HepG2 (cell line): Measurements from ENCODE around the gene OSBPL2. TPM values are rescaled to one million over a fixed set of nuclear protein-coding genes. Genes with fewer than 3 reads are reported as not detected.

Experiments
- CCDC6 ChIP-seq: sonication (generic); formaldehyde crosslinking; IDR thresholded peaks from 2 replicates; pipeline ENCODE4 v1.8.1; 2022; ENCODE audit warnings: mild to moderate bottlenecking, missing genetic modification reagents, moderate library complexity
- FOXP1 ChIP-seq, 2 experiments: fragments of 450-650 bp in 1 of 2; IDR thresholded peaks; 2 replicates each; pipeline ENCODE4 v1.6.1; 2017 to 2018; ENCODE audit warnings: antibody characterized with exemption in 1 of 2
- PCBP1 ChIP-seq: fragments of 200-400 bp; formaldehyde crosslinking; IDR thresholded peaks from 2 replicates; pipeline ENCODE4 v1.6.1; 2017; ENCODE audit warnings: mild to moderate bottlenecking, low read depth, low read length, borderline replicate concordance
- RAD21 ChIP-seq: fragments of 450-650 bp; formaldehyde crosslinking; IDR thresholded peaks from 2 replicates; pipeline ENCODE4 v1.5.0; 2020; ENCODE audit warnings: mild to moderate bottlenecking
- SAFB2 ChIP-seq: sonication (generic); formaldehyde crosslinking; IDR thresholded peaks from 2 replicates; pipeline ENCODE4 v1.5.1; 2020; ENCODE audit warnings: missing genetic modification reagents, low read depth, mild to moderate bottlenecking, borderline replicate concordance
- SMARCC2 ChIP-seq: fragments of 450-650 bp; IDR thresholded peaks from 2 replicates; pipeline ENCODE4 v1.6.1; 2017; ENCODE audit warnings: antibody characterized with exemption, mild to moderate bottlenecking
- SMYD3 ChIP-seq: sonication (generic); formaldehyde crosslinking; IDR thresholded peaks from 2 replicates; pipeline ENCODE4 v1.8.1; 2023; ENCODE audit warnings: mild to moderate bottlenecking, missing genetic modification reagents
- SRSF4 ChIP-seq: fragments of 200-400 bp; formaldehyde crosslinking; IDR thresholded peaks from one replicate; pipeline ENCODE4 v1.6.1; 2018; ENCODE audit warnings: mild to moderate bottlenecking, low read depth, low read length, moderate library complexity; ENCODE audit not compliant: poor library complexity, severe bottlenecking
- TSC22D2 ChIP-seq: sonication (generic); formaldehyde crosslinking; IDR thresholded peaks from 2 replicates; pipeline ENCODE4 v1.5.1; 2020; ENCODE audit warnings: missing genetic modification reagents, mild to moderate bottlenecking, borderline replicate concordance
- ZBTB10 ChIP-seq: sonication (generic); formaldehyde crosslinking; IDR thresholded peaks from 2 replicates; pipeline ENCODE4 v1.4.0; 2020; ENCODE audit warnings: missing genetic modification reagents, borderline replicate concordance
- ZFP37 ChIP-seq: sonication (generic); formaldehyde crosslinking; IDR thresholded peaks from 2 replicates; pipeline ENCODE4 v1.4.0; 2020; ENCODE audit warnings: missing genetic modification reagents, borderline replicate concordance
- ZIK1 ChIP-seq: sonication (generic); formaldehyde crosslinking; IDR thresholded peaks from 2 replicates; pipeline ENCODE4 v1.5.0; 2020; ENCODE audit warnings: mild to moderate bottlenecking, low read depth, missing genetic modification reagents, borderline replicate concordance
- ZNF354B ChIP-seq: sonication (generic); formaldehyde crosslinking; IDR thresholded peaks from 2 replicates; pipeline ENCODE4 v1.8.0; 2022; ENCODE audit warnings: mild to moderate bottlenecking, missing genetic modification reagents
- ZNF430 ChIP-seq: sonication (generic); formaldehyde crosslinking; IDR thresholded peaks from 2 replicates; pipeline ENCODE4 v1.9.0; 2021; ENCODE audit warnings: mild to moderate bottlenecking, missing genetic modification reagents
- ZNF749 ChIP-seq: sonication (generic); formaldehyde crosslinking; IDR thresholded peaks from 2 replicates; pipeline ENCODE4 v1.8.0; 2022; ENCODE audit warnings: mild to moderate bottlenecking, missing genetic modification reagents, moderate library complexity, borderline replicate concordance
- ZNF891 ChIP-seq: sonication (generic); formaldehyde crosslinking; IDR thresholded peaks from 2 replicates; pipeline ENCODE4 v1.5.0; 2020; ENCODE audit warnings: mild to moderate bottlenecking, missing genetic modification reagents
- ZZZ3 ChIP-seq: sonication (generic); formaldehyde crosslinking; IDR thresholded peaks from 2 replicates; pipeline ENCODE4 v1.4.0; 2020; ENCODE audit warnings: missing genetic modification reagents, mild to moderate bottlenecking, borderline replicate concordance
- polyA plus RNA-seq, 8 experiments: library from polyadenylated mRNA; depleted of rRNA in 3 of 8; stranded (reverse) in 7 of 8; unstranded in 1 of 8; fragments of >200 nt; fragmentation: Illumina TruSeq in 4 of 8; extraction: Trizol in 4 of 8; gene quantifications; 2 replicates each; pipeline versions ENCODE4 v1.2.1 to v1.2.3, GENCODE V29; 2011 to 2016; ENCODE audit warnings: low read depth in 4 of 8, missing spikeins in 1 of 8, mixed read lengths in 1 of 8; ENCODE audit not compliant: insufficient read depth in 1 of 8
- total RNA-seq, 5 experiments: library from RNA; depleted of rRNA; stranded (reverse); fragments of >200 nt; fragmentation: Illumina TruSeq; extraction: Trizol; gene quantifications; 2 replicates each; pipeline ENCODE4 v1.2.3, GENCODE V29; 2016; ENCODE audit warnings: low read depth in 1 of 5
- TF ChIP-seq, protein P1 (sequence below), 2 experiments: sonication (generic) in 1 of 2; formaldehyde crosslinking in 1 of 2; IDR thresholded peaks; 2 replicates each; pipeline versions ENCODE4 v1.4.0 to v1.6.1; 2016 to 2020; ENCODE audit warnings: borderline replicate concordance in 1 of 2, low read depth in 1 of 2, mild to moderate bottlenecking in 1 of 2, missing genetic modification reagents in 1 of 2
- TF ChIP-seq, protein P2 (sequence below): IDR thresholded peaks from 2 replicates; pipeline ENCODE4 v1.6.1; 2016
- TF ChIP-seq, protein P3 (sequence below): sonication (generic); formaldehyde crosslinking; IDR thresholded peaks from 2 replicates; pipeline ENCODE4 v1.4.0; 2020; ENCODE audit warnings: mild to moderate bottlenecking, low read depth, missing genetic modification reagents

Gene OSBPL2
- total and polyA plus RNA-seq, 2 of the 13 experiments (the other 11 are each of a cell fraction or from before 2014, with no cell fraction given), result 18.5 to 37.4 TPM

DNA sequence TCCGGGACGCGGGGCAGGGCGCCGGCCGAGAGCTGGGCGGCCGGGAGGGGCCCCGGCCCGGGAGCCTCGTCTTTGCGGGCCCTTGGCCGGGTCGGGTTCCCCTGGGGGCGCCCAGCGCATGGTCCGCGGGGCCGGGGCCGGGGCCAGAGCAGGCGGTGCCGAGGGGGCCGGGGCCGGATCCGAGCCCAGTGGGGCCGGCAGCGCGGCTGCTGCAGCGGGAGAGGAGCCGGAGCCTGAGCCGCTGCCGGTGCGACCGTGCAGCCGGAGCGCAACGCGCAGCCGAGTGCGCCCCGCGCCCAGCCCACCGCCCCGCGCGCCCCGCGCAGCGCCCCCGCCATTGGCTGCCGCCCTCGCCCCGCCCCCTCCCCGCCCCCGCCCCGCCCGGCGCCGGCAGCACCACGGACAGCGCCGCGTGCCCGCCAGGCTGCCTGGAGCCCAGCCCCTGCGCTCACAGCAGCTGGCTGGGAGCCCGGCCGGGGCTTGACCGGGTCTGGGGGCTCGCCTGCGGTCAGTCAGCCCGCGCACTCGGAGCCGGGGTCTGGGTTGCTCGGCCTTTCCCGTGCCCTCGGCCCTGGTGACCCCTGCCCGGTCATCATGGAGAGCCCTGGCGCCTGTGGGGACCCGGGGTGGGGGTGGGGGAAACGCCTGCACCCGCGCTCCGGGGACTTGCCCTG lies 18.2 kb upstream of the OSBPL2 start, which contains the start of gene HRH3 (continued):
- no peak for TF ChIP-seq SMARCC2
- no peak for TF ChIP-seq SRSF4
- TF ChIP-seq ZNF891 (CRISPR knock-in tag), result peak; percentile 67; the same call in 1 of the 2 replicates
- no peak for TF ChIP-seq ZZZ3 (CRISPR knock-in tag)
- no peak for TF ChIP-seq FOXP1 (IDR thresholded peaks at IDR 0.05)
- no peak for TF ChIP-seq FOXP1 (CRISPR knock-in tag; IDR thresholded peaks at IDR 0.05)
- TF ChIP-seq TSC22D2 (CRISPR knock-in tag), result peak; percentile 97; the same call in 1 of the 2 replicates
- TF ChIP-seq ZNF430, result 0 out of 2 replicates have a peak, but pooled peaks have one; percentile 50
- no peak; the same call in 1 of the 2 replicates for TF ChIP-seq RAD21 (CRISPR knock-in tag)
- TF ChIP-seq CCDC6 (CRISPR knock-in tag), result peak; percentile 94
- no peak for TF ChIP-seq SMYD3 (CRISPR knock-in tag)
- no peak for TF ChIP-seq ZBTB10 (CRISPR knock-in tag)
- TF ChIP-seq, protein P1, sequence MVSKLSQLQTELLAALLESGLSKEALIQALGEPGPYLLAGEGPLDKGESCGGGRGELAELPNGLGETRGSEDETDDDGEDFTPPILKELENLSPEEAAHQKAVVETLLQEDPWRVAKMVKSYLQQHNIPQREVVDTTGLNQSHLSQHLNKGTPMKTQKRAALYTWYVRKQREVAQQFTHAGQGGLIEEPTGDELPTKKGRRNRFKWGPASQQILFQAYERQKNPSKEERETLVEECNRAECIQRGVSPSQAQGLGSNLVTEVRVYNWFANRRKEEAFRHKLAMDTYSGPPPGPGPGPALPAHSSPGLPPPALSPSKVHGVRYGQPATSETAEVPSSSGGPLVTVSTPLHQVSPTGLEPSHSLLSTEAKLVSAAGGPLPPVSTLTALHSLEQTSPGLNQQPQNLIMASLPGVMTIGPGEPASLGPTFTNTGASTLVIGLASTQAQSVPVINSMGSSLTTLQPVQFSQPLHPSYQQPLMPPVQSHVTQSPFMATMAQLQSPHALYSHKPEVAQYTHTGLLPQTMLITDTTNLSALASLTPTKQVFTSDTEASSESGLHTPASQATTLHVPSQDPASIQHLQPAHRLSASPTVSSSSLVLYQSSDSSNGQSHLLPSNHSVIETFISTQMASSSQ (IDR thresholded peaks at IDR 0.05; ENCODE audit: low read depth), result no peak
- TF ChIP-seq, protein P1 (CRISPR knock-in tag; IDR thresholded peaks at IDR 0.05; ENCODE audit: borderline replicate concordance), result no peak
- TF ChIP-seq, protein P2, sequence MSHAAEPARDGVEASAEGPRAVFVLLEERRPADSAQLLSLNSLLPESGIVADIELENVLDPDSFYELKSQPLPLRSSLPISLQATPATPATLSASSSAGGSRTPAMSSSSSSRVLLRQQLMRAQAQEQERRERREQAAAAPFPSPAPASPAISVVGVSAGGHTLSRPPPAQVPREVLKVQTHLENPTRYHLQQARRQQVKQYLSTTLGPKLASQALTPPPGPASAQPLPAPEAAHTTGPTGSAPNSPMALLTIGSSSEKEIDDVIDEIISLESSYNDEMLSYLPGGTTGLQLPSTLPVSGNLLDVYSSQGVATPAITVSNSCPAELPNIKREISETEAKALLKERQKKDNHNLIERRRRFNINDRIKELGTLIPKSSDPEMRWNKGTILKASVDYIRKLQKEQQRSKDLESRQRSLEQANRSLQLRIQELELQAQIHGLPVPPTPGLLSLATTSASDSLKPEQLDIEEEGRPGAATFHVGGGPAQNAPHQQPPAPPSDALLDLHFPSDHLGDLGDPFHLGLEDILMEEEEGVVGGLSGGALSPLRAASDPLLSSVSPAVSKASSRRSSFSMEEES, result peak; percentile 72
- TF ChIP-seq ZNF749, result no peak
- no peak for TF ChIP-seq PCBP1
- TF ChIP-seq ZIK1 (CRISPR knock-in tag), result no peak
- no peak for TF ChIP-seq SAFB2 (CRISPR knock-in tag)
- TF ChIP-seq, protein P3, sequence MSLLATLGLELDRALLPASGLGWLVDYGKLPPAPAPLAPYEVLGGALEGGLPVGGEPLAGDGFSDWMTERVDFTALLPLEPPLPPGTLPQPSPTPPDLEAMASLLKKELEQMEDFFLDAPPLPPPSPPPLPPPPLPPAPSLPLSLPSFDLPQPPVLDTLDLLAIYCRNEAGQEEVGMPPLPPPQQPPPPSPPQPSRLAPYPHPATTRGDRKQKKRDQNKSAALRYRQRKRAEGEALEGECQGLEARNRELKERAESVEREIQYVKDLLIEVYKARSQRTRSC (CRISPR knock-in tag), result peak; percentile 86
- TF ChIP-seq ZNF354B (CRISPR knock-in tag), result no peak
- TF ChIP-seq ZFP37 (CRISPR knock-in tag), result no peak
